Measurements from ENCODE around the gene OR2AT4.
A peak's percentile ranks its signal among the peaks of the same experiment; 100 is the strongest.
"Not testable (repeated sequence)": the region's sequence is repeated elsewhere in the genome, so short reads cannot be mapped to it uniquely, and the experiment has no call there.

Gene OR2AT4

GRCh38 chr11:75096456-75097172 is at the start of gene OR2AT4:
Gene OR2AT4 (minus strand): TSS chr11:75096876.
- no peak for DNase-seq

DNA sequence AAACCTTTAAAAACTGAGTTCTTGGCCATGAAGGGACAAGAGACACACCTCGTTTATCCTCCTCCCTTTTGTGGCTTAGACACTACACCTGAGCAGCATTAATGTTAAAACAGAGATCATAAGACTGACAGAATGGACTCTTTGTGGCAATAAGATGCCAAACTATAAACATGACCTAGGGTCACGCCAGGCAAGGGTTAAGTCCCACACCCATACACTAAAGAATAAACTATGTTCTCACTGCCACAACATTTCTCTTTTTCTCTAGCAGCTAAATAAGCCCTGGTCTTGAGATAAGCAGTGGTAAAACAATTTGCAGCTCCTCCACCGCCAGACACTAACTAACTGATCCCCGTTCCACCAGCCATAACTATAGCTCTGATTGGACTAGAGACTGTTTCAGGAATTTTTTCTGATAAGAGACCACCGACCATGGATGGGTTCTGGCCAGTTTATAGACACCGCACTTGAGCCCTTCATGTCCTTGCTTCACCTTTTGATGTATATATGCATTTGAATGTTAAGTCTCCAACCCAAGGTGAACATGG is 49.4 kb upstream of the OR2AT4 start:
- DNase-seq, result no peak

GRCh38 chr11:75145196-75145971 is 48.7 kb upstream of the OR2AT4 start:
- no peak for DNase-seq

- DNase-seq, result no peak
These were observed 48.0 kb upstream of the OR2AT4 start for GRCh38 chr11:75144716-75145014.

- DNase-seq, result no peak
These were observed 46.7 kb upstream of the OR2AT4 start for GRCh38 chr11:75143420-75143731.

GRCh38 chr11:75142714-75143419 is 46.2 kb upstream of the OR2AT4 start:
- peak; percentile 76 for DNase-seq

- DNase-seq, result no peak
These were observed 44.5 kb upstream of the OR2AT4 start for GRCh38 chr11:75141166-75141565.

DNA sequence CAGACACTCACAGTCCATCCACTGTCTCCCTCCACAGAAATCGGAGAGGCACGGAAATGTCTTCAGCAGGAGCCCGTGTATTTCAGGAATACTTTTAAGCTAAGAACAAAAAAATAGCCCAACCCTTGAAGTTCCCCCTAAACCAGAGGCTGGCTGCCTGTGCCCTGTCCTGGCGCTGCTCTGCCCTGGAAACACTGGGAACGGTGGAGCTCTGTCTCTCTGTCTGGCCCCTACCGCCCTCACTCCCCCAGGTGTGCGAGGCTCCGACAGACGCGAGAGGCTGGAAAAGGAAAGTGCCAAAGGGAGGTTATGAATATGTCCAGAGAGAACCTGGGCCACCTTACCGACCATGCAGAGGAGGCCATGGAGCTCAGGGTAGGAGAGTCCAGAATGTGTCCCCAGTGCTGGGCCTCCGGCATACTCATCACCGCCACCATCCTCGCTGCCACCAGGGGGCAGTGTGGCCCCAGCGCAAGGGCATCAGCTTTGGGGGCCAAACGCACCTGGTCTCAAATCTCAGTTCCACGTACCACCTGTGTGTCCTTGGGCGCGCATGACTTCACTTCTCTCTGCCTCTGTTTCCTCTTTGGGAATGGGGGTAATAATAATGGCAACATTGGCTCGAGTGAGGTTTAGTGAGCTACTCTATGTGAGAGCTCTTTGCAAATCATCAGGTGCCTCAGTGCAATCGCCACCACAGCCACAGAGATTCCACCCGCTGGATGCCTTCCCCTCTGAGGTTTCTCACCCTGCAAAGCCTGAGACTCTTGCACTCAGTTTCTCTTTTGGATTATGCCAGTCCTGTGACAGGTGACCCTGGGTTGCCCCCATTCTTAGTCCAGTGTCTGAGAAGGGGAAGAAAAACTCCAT is 43.8 kb upstream of the OR2AT4 start:
- peak; percentile 56 for DNase-seq

- DNase-seq, result no peak
These were observed 39.0 kb upstream of the OR2AT4 start for GRCh38 chr11:75135651-75136050.

DNA sequence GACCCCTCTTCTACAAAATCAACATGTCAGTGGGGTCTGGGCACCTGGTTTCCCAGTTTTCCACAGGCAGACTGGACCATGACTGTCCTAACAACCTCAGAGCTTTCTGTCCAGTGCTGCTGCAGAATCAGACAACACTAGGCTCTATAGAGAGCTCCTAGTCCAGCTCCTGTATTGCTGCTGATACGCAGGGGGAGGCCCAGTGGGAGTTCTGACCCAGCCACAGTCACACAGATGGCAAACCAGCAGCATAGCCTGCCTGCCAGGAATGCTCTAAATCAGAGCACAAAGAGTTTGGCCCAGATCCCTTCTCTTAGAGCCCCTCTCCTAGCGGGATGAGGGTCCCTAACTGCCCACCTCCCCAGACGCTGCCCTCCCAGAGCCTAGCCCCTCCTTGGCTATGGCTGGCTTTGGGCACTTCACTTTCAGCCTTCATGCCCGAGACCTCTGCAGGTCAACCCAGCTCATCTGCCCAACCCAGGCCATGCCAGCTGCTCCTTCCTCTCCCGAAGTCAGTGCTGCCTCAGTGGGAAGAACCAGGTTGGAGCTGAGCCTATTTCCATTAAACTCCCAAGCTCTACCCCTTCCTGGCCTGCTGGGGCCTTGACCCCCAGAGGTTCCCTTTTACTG is 38.5 kb upstream of the OR2AT4 start:
- DNase-seq, result no peak

GRCh38 chr11:75133976-75134375 is 37.3 kb upstream of the OR2AT4 start:
- DNase-seq, result no peak

GRCh38 chr11:75132080-75132479 is 35.4 kb upstream of the OR2AT4 start:
- no peak for DNase-seq

DNA sequence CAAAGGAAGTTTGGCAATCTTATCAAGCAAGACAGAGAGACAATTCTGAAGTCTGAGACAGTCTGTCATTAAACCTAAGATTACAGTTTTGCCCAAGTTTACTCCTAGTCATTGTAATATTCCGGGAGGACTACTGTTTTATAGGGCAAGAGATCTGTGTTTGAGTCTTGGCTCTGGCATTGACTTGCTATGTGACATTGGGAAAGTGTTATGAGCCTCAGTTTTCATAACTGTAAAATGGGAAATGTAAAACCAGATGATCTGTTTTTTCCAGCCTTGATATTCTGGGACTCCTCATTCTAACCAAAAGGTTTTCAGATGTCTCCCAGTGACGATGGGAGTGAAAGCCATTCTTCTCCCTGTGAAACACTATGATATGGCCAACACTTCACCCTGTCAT is 29.9 kb upstream of the OR2AT4 start:
- no peak for DNase-seq

DNA sequence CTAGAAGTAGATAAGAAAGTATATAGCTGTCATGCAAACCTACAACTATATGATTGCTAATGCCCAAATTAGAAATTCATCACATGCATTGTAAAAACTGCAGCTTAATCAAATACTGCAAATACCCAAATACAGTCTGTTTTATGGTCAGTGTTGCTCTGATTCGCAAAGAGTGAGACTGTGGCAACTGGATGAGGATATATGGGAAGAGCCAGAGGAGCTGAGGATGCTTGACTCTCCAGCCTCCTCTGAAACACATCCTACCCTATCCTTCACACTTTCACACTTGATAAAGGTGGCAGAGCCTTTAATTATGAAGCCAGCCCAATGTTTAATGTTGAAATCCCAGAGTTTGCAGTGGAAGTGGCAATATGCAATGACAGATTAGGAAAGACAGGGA is 21.9 kb upstream of the OR2AT4 start:
- DNase-seq, result no peak

GRCh38 chr11:75114465-75114864 is 17.8 kb upstream of the OR2AT4 start:
- no peak for DNase-seq

GRCh38 chr11:75113030-75113429 is 16.4 kb upstream of the OR2AT4 start:
- no peak for DNase-seq

- no peak for DNase-seq
These were observed 15.5 kb upstream of the OR2AT4 start for GRCh38 chr11:75112200-75112599.

GRCh38 chr11:75107187-75107586 is 10.5 kb upstream of the OR2AT4 start:
- DNase-seq, result no peak

DNA sequence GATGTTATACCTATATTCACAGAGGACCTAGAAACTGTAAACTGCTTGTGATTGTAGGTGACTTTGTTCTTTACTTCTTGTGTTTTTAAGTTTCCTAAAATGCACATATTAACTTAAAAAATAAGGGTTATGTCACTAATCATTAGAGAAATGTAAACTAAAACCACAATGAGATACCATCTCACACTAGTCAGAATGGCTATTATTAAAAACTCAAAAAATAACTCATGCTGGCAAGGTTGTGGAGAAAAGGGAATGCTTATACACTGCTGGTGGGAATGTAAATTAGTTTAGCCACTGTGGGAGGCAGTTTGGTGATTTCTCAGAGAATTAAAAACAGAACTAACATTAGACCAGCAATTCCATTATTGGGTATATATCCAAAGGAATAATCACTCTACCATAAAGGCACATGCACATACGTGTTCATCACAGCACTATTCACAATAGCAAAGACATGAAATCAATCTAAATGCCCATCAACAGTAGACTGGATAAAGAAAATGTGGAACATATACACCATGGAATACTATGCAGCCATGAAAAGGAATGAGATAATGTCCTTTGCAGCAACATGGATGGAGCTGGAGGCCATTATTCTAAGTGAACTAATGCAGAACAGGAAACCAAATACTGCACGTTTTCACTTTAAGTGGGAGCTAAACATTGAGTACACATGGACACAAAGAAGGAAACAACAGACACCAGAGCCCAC is 9.4 kb upstream of the OR2AT4 start:
- DNase-seq, result not testable (repeated sequence)

DNA sequence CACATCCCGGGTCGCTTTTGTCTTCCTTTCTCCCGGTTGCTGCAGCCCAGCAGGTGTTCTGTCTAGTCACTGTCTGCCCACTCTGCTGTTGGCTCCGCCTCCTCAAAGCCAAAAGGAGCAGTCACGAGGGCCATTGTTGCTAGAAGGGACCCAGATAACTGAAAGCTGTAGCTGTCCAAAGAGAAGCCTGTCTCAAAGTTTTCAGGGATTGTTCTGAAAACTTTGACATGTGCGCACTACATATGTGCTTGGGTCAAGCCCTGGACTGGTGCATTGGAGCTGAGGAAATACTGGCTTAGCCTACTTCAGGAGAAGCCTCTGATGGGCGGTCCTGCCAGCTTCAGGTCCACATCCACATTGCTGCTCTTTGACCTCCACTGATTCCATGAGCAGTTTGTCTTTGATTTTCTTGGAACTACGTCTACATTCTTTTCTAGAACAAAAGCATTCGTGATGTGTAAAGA is 8.8 kb upstream of the OR2AT4 start:
- DNase-seq, result no peak

DNA sequence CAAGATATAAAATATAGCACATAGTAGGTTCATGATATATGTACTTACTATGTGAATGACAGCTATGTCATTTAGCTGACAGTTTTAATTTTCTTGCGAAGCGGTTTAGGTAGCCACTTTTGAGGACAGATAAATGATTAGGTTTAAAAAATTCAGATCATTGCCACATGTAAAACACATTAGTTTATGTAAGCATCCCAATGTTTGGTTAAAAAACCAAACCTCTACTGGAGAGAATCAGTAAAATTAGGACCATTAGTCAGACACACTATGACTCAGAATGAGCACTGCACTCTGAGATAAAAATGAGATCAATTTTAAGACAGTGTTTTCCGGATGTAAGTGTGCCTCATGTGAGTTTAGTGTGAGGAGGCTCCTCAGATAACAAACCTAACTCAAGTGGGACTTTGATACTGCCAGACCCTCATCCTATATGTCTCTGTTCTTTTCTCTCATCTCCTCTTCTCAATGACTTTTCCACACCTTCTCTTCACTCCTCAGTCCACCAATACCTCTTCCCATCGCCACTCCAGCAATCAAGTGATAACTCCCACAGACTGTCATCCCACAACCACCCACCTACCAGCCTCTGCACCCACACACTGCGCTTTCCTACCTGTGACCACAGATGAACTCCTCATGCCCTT is 6.8 kb upstream of the OR2AT4 start:
- DNase-seq, result no peak

Measured in femur (tissue), 1 donor.